OCI-LY3 (cell line): ENCODE measurements around the gene SLC4A5.

Experiments used
- CTCF ChIP-seq: fragments of 200-600, 300-600 bp; sonication (generic); IDR thresholded peaks from 2 replicates; pipeline ENCODE4 v1.5.1; 2014; ENCODE audit warnings: antibody characterized with exemption, low read length, low read depth
- EZH2phosphoT487 ChIP-seq: fragments of 200-600 bp; shearing (Covaris generic); IDR thresholded peaks from 2 replicates; pipeline ENCODE4 v1.6.1; 2018; ENCODE audit warnings: antibody characterized with exemption, mixed run types, low read depth

- TF ChIP-seq CTCF = no peak
- TF ChIP-seq EZH2phosphoT487 = no peak
These were observed 64.5 kb downstream of the SLC4A5 start for GRCh38 chr2:74278694-74279093.
